Stimulated activated CD4-positive, alpha-beta T cell treated with anti-CD3 and anti-CD28 coated beads, Interleukin-4, amount 100 ng/mL, for 48 hours (primary cell): Measurements from ENCODE around the gene GPC3.
"Not testable (repeated sequence)": the region's sequence is repeated elsewhere in the genome, so short reads cannot be mapped to it uniquely, and the experiment has no call there.

Experiments used
- DNase-seq, 2 donors: peaks; one replicate each; pipeline ENCODE4 v3.0.0-alpha.2; 2020; ENCODE audit warnings: low read depth in 2 of 2

The GPC3 gene

DNA sequence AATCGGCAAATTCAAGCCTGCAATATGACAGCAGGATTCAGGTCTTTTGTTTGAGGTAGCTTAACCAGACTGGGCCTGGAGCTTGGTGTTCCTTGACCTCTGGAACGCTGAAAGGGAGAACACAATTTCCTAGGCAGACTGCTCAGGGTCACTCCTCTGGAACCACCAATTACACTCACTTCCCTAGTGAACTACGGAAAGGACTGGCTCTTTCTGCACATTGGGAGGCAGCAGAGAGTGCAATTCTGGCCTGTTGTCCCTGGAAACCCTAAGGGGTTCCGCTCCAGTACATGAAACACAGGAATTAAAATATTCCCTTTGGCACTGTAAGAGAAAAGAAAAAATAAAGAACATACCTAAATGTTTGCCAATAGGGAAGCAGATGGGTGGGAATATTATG lies 58.6 kb downstream of the GPC3 start:
- DNase-seq = no peak

DNA sequence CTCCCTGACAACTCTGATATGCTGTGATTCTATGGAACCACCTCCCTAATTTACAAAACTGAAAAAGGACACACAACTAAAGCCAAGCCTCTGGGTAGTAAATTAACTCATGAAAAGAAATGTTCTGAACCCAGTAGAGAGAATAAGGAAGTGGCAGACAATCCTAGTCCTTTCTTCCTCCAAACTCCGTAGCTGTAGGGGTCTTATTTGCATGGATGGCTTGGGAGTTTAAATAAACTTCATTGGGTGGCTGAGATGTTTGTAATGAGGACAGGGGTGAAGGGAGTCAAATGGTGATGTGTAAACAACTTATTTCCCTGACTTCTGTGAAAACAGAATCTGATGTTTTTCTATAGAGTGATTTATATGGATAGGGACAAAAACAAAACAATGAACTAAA lies 59.3 kb downstream of the GPC3 start:
- DNase-seq = no peak

DNA sequence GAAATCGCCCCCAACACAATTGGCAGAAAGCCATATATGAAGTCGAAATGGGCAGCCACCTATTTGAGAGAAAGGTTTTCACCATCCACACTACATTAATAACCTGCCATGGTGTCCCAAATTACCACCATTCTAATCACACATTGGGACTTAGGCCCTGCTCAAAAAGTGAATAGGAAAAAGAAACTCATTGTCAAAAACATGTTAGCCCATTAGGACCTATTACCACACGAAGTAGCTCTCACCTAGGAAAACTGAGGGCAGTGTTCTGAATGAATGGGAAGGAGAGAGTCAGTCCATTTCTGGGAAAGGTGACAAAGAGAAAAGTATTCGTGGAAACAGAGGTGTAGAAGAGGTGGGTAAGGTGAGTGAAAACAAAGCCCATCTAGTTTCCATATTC lies 60.8 kb downstream of the GPC3 start:
- no peak for DNase-seq

DNA sequence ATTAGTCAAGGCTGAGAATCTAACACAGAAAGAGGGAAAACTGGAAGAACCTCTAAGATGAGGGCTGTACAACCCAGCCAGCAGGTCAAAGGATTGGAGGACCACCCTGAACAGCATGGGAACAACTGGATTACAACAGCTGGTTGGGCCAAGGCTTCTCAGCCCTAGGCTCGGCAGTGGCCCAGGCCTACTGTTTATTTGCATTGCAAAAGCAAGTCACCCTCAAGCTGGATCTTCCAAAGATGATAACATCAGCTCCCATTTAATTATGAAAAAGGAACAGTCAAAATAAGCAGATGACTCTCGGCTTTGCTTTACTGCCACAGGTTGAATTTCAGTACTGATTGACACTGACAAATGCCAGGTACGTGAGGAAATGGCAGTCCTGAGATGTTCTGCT lies 61.8 kb downstream of the GPC3 start:
- no peak for DNase-seq

DNA sequence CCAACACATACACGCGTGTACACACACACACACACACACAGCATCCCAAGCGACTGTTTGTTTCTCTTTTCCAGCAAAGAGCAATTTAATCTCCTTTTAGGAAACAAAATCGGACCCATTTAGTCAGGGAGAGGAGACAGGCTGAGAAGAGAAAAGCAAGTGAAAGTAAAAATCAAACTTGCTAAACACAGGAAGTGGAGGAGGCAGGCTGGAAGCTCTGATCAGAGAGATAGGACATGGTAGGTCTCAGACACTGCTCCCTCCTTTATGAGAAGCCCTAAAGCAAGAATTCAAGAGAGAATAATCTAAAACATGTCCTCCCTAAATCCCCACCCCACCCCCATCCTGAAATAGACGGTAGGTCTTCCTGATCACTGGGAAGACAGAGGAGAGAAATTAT lies 62.3 kb downstream of the GPC3 start:
- DNase-seq = no peak

DNA sequence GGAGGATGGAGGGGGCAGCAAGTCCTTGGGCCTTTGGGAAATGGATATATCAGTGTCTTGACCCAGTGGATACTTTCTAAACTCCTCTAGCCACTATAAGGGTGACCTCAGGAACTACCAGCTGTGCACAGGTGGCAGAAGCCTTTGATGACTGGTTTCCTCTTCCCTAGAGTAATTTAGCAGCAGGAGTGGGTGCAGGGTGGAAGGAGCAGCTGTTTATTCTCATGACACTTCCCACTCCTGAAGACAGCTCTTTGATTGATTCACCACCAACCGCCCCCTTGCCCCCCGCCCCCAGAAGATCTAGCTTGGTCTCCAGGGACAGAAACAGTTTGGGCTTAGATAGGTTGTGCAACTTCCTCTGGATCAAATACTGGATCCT lies 63.0 kb downstream of the GPC3 start:
- no peak for DNase-seq

DNA sequence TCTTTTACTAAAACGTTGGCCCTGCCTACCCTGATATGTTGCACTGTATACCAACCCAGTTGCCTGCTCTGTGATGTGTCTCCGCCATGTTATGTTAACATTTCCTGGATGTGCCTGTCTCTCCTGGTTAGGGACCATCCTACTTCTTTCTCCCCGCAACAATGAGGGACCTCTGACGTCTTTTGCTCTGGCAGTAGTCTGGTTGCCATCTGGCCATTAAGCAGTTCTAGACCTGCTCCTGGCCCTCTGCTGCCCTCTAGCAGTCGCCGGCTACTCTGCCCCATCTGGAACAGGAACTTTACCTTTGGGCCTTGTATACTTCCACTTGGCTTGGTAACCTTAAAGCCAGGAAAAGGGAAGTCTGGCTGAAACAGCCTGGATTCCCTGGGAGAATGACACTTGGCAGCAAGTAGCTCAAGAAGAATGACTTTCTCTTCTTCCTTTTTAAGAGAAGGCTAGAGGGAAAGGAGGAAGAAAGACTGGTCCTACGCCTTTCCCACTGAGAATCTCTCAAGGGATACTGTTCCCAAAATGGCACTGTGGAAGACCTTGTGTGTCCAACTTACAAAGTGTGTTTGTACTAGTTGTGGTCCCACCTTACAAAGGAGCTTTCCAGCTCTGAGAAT lies 63.5 kb downstream of the GPC3 start:
- DNase-seq = peak; percentile 5 to 24

DNA sequence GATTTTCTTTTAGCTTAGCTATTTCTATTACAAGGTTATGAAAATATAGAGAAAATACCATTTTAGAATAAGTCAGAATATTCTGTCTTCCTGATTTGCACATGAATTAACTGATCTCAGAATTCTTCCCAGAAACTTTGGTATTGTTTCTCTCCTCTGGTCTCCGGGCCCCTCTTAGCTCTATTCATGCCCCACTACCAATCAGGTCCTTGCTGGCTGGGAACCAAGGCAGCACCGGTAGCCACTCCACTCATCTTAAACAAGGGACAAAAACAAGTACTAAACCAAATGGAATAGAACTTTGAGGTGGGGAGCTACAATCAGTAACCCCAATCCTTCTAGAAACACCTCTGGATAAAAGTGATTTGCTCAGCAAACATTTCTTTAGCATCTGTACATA lies 64.3 kb downstream of the GPC3 start:
- DNase-seq = no peak

DNA sequence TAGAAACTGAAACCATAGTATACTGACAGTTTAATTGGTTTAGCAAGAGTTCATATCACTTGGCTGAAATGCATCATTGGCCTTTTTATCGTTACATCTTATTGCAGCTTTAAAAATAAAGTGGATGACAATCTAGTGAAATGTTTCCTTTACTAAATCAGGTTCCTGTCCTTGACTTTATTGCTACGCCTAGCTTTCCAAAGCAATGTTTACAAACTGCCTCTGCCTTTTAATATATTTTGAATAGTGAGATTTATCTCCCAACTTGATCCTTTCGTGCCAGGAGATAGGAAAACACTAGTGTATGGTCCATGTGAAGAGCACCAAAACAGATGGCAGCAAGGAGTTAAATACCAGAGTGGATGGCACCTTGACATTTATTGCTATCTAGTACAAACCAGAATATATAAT lies 67.0 kb downstream of the GPC3 start:
- no peak for DNase-seq

DNA sequence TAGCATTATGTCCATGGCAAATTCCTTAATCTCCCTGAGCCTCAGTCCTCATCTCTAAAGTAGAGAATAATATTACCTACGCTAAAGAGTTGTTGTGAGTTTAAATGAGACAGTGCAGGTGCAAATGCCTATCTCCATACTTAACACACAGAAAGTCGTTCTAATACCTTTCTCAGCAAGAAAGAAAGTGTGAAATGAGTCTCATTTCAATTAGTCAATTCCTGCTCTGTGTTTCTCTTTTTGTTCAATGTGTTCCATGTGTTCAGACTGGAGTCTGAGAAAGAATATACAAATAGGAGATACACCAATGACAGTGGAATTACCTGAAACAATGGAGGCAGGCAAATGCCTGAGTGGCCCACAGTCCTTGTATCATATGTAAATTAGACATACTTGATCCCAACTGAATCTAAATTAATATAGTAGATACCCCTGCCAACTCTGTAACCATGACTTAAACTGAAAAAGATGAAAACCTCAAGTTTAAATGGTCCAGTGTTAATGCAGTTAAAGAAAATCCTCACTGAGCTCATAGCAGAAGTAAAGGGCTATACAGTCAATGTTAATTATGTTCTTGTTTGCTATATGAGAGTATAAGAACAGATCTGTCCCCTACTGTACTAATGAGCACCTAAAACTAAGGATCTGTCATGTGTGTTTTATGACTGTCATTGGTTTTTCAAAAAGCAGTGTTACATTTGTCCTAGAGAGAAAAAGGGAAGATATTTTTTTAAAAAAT lies 68.2 kb downstream of the GPC3 start:
- DNase-seq = no peak

DNA sequence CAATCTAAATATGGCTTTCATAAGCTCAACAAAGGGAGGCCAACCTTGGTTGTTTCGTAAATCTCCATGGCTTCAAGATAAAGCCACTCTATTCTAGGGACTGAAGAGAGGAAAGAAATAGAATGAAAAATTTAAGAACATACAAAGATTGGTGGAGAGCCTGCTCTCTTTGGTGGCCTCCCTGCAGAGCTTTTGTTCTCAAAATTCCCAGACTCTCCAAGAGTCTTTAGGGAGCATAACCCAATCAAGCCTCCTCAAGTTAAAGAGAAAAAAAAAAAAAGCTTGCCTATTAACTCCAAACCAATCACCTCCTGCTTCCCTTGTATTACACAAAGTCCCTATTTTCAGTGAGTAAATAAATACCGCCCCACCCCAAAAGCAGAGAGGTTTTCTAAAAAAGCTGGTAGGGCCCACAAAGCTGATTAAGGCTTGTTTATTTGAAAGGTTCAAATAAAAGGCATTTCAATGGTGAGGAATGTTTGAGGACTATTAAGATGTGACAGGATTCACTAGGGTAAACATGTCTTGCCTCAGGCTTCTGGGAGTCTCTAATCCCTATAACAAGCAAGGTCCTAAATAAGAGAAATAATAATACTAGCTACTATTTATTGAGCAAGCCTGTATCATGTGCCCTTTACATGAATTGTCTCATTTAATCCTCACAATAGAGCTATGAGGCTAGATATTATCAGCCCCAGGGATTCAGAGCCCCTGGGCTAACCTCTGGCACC lies 71.6 kb downstream of the GPC3 start:
- DNase-seq = no peak

DNA sequence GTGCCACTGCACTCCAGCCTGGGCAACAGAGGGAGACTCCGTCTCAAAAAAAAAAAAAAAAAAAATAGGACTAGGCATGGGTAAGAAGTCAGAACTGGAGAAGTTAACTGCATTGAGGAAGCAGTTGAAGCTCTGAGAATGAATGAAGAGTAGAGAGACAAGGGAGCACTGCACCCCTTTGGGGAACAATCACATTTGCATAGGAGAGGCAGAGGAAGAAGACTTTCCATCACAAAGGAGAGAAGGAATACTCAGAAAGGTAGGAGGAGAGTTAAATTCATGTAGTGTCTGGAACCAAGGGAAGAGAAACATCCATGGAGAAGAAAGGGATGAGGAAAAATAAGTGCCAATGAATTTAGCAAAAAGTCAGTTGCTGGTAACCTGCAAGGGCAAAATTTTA lies 72.4 kb downstream of the GPC3 start:
- DNase-seq = no peak

DNA sequence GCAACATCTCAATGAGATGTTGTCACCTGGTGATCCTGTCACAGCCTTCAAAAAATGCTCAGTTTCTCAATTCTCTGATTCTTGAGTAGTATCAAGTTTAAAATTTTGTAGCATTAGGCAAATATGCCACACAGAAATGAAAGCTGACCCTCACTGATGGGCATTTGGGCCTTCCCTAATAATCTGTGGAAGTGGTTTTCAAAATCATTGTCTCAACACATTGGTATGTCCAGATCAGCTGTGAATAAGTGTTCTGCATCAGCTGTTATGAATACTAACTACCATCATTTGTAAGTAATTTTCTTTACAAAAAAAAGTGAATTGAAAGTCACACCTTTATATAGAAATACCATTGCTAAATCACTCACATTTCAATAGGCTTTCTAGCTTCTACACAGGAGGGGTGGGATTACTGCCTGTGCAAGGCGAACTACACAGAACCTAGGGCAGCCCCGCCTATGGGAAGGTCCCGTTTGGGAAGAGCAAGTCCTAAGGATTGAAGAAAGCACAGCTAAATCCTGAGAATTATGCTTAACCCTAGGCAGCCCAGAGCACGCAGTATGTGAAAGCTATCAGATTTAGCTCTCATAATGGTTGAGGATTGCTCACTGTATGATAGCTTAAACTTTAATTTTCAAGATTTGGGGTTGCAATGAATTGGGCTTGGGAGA lies 73.4 kb downstream of the GPC3 start:
- DNase-seq = no peak

DNA sequence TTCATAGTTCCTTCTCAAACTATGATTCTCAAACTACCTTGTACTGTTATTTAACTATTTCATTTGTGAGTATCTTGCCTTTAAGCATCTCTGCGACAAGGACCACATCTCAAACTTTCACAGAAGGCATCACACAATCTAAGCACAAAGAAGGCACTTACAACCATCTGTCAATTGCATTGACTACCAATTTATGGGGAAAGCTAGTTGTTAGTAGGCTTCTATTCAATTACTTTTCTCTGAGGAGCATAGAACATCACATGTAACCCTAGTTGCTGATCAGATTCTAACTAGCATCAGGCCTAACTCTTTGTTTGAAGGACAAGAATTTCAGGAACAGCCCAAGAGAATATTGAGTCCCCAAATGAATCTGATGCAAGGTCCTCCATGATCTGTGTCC lies 74.9 kb downstream of the GPC3 start:
- DNase-seq = no peak

DNA sequence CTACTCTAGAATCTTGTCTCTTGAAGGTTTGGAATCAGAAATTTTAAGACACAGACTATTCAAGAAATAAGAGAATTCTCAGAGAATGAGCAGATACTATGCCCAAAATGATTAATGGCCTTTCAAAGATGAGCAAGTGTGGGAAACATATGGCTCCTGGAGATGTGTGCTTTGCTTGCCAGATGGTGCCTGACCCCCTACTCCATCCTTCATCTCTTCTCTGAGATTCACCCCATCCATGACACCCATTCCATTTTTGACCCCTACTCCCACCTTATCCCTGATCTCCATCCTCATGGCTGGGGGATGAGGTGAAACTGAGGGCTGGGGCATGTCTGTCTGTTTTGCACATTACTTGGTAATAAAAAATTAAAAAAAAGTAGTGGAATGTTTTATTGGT lies 75.5 kb downstream of the GPC3 start:
- no peak for DNase-seq

DNA sequence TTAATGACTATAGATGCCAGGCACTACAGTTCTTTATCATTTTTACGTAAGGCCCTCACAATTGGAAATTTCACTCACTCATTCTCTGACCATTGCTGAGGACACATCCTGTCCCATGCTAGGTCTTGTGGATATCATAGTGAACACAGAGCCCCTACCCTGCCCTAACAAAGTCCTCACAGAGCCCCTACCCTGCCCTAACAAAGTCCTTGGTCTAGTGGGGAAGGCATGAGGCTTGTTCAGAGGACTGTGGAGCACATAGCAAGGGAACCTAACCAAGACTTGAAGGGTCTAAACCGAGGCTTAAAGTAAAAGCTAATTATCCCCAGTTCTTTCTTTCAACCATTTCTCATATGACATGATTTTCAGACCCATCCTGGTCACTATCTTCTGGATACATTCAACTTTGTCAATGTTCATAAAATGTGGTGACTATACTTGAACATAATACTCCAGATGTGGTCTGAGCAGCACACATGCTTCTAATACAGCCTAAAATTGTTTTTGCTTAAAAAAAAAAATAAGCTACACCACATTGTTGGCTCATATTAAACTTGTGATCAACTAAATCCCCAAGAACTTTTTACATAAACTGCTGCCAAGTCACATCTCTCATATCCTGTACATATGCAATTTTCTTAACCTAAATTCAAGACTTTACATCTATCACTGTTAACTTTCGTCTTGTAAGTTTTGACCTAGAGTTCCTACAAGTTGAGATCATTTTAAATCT lies 77.0 kb downstream of the GPC3 start:
- no peak for DNase-seq

DNA sequence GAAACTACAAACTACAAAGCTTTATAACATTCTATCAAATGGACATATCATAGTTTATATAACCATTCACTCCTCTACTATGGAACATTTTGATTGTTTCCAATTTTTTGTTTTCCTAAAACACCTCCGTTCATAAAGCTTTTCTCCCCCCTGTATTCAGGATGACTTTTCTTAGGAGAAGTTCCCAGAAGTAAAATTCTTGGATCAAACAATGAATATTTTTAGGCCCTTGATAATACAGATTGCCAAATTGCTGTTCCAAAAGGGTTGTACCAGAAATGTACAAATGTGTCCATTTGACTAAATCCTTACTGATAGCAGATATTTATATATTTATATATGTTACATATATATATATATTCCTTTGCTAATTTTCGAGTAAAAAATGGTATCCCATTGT lies 77.8 kb downstream of the GPC3 start:
- no peak for DNase-seq

DNA sequence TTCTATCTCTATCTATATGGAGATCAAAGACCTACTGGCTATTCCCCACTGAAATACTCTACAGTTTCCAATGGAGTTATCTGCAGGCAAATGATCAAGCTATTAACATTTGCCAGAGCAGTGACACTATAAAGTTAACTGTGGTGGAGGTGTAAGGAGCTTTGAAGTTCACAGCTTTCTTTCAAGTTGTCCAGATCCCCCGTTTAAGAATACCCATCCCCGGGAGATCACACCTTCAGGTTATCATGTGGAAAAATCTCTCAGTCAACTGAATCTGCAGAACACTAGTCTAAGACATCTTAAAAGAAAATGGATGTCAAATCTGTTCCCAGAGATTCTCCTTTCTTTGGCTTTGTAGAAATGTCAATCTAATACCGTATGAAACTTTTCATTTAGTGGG lies 80.1 kb downstream of the GPC3 start:
- DNase-seq = no peak

DNA sequence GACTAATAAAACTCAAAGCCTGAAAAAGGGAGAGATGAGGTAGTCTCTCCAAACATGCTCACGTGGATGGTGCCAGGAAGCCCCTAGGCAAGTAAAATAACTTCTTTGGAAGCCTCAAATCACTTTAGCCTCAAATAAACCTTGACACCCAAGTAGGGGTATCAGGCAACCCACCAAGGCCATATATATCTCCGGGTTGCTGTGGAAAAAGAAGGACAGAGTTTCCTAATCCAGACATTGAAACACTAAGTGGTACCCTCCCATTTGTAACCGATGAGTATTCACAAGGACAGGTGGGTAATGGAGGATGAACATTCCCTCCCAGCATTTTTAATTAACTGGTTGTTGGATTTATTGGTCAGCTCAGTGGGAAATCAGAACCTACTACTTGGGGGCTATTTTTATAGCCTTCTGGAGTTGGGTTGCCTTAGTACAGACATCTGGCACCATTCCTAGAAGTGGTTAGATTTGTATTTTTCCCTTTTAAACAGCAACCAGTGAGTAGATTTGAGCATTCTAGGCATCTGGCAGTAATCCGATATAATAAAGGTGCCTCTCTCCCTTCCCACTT lies 87.7 kb downstream of the GPC3 start:
- no peak for DNase-seq

DNA sequence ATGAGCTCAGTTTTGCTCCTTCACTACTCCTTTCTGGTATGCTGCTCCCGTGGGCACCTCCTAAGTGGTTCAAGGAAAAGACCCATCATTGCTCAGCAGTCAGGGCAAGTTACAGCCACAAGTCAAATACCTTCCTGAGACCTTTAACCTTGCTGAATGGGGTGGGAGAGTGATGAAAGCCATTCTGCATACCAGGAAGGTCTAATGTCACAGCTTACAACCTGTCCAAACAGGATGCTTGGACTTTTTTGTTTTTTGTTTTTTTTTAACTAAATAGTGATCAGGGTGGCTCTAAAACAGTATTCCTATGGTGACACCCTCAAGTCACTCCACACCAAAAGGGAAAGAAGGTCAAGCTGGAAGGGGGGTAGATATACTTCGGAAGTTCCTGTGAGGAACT lies 93.1 kb downstream of the GPC3 start:
- no peak for DNase-seq

DNA sequence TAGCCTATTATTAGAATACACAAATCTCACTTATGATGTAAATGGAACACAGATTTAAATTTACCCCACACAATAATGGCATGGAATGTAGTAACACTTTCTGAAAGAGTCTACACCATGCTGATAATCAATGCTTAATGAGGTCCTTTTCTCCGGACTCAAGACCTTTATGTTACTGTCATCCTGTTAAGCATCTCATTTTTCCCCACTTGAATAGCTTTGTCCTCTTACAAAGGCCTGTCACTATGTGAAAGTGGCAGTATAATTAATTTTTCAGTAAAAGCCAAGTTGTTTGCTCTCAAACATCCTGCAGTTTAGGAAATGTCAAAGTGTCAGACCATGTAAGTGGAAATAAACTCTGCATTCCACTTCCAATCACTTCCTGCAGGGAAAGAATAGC lies 96.4 kb downstream of the GPC3 start:
- DNase-seq = no peak

DNA sequence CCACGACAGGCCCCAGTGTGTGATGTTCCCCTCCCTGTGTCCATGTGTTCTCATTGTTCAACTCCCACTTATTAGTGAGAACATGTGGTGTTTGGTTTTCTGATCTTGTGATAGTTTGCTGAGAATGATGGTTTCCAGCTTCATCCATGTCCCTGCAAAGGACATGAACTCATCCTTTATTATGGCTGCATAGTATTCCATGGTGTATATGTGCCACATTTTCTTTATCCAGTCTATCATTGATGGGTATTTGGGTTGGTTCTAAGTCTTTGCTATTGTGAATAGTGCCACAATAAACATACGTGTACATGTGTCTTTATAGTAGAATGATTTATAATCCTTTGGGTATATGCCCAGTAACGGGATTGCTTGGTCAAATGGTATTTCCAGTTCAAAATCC lies 97.3 kb downstream of the GPC3 start:
- DNase-seq = not testable (repeated sequence)
